ENCODE results near the gene VAV1. TPM values are rescaled to one million over a fixed set of nuclear protein-coding genes. Genes with fewer than 3 reads are reported as not detected.

VAV1 gene
- total and polyA plus RNA-seq, 2 of the 13 experiments (the other 11 are each of a cell fraction or from before 2014, with no cell fraction given), result not detected

DNA sequence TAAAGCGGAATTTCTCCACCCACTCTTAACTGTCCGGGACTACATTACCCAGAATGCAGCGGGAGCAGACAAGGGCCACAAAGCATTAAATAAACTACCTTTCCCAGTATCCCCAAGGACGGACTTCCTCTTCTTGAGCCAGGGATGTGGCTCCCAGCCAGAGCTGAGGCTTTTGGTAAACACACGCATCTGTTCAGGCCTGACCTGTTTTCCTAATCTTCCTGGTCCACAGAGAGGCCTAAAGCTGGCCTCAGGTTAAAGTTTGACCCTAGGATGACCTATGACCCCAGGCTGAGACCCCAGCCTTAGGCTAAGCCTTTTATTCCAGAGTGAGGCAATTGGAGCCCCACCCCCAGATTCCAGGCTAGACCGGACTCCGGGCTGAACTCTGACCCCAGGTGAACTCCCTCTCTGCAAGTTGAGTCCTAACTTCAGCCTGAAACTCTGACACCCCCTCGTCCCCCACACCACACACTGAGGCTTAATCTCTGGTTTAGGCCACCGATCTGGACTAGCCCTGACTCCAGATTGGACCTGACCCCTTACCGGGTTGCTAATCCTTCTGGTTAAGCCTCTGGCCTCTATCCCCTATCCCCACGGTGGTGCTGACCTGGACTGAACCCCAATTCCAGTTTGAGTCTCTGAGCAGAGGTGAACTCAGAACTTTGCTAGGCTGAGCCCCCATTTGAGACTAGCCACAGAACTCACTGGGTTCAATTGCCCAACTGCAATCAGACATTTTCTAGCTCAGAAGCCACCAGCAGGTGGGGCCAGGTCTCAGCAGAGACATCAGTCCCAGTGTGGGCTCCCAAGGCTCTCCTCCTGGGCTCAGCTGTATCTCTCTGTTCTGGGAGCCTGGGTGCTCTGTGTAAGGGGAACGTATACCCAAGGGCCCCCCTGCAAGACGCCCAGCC is 34.4 kb upstream of the VAV1 start (continued):
- TF ChIP-seq BRD4 (CRISPR knock-in tag; IDR thresholded peaks at IDR 0.05) (peak; percentile 37; the same call in 1 of the 2 replicates), ZNF451 (CRISPR knock-in tag; IDR thresholded peaks at IDR 0.05) (no peak), ZNF12 (CRISPR knock-in tag; IDR thresholded peaks at IDR 0.05) (peak; percentile 15; the same call in 1 of the 2 replicates), SETDB1 (CRISPR knock-in tag; IDR thresholded peaks at IDR 0.05; ENCODE audit: borderline replicate concordance) (no peak), GPN1 (CRISPR knock-in tag; IDR thresholded peaks at IDR 0.05; ENCODE audit: borderline replicate concordance) (no peak), EZH2 (conservative IDR thresholded peaks at IDR 0.05; ENCODE audit: low read depth, low read length) (no peak), NCOA2 (CRISPR knock-in tag; IDR thresholded peaks at IDR 0.05) (peak; percentile 11; the same call in 1 of the 2 replicates), ZNF235 (CRISPR knock-in tag; IDR thresholded peaks at IDR 0.05; ENCODE audit: borderline replicate concordance) (0 out of 2 replicates have a peak, but pooled peaks have one; percentile 11), ZBTB42 (CRISPR knock-in tag; IDR thresholded peaks at IDR 0.05) (no peak), ZNF776 (CRISPR knock-in tag; IDR thresholded peaks at IDR 0.05) (no peak), ZNF761 (CRISPR knock-in tag; conservative IDR thresholded peaks at IDR 0.05) (no peak), TCF12 (IDR thresholded peaks at IDR 0.05) (no peak), TCF12 (CRISPR knock-in tag; IDR thresholded peaks at IDR 0.05) (no peak), ZNF264 (CRISPR knock-in tag; IDR thresholded peaks at IDR 0.05) (peak; percentile 87), ZNF615 (CRISPR knock-in tag; IDR thresholded peaks at IDR 0.05; ENCODE audit: borderline replicate concordance) (no peak), SKI (IDR thresholded peaks at IDR 0.05; ENCODE audit: partially characterized antibody) (peak; percentile 12)
- TF ChIP-seq, protein P1, sequence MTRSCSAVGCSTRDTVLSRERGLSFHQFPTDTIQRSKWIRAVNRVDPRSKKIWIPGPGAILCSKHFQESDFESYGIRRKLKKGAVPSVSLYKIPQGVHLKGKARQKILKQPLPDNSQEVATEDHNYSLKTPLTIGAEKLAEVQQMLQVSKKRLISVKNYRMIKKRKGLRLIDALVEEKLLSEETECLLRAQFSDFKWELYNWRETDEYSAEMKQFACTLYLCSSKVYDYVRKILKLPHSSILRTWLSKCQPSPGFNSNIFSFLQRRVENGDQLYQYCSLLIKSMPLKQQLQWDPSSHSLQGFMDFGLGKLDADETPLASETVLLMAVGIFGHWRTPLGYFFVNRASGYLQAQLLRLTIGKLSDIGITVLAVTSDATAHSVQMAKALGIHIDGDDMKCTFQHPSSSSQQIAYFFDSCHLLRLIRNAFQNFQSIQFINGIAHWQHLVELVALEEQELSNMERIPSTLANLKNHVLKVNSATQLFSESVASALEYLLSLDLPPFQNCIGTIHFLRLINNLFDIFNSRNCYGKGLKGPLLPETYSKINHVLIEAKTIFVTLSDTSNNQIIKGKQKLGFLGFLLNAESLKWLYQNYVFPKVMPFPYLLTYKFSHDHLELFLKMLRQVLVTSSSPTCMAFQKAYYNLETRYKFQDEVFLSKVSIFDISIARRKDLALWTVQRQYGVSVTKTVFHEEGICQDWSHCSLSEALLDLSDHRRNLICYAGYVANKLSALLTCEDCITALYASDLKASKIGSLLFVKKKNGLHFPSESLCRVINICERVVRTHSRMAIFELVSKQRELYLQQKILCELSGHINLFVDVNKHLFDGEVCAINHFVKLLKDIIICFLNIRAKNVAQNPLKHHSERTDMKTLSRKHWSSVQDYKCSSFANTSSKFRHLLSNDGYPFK (CRISPR knock-in tag; IDR thresholded peaks at IDR 0.05; ENCODE audit: borderline replicate concordance), result no peak; the same call in 1 of the 2 replicates
- TF ChIP-seq, protein P2, sequence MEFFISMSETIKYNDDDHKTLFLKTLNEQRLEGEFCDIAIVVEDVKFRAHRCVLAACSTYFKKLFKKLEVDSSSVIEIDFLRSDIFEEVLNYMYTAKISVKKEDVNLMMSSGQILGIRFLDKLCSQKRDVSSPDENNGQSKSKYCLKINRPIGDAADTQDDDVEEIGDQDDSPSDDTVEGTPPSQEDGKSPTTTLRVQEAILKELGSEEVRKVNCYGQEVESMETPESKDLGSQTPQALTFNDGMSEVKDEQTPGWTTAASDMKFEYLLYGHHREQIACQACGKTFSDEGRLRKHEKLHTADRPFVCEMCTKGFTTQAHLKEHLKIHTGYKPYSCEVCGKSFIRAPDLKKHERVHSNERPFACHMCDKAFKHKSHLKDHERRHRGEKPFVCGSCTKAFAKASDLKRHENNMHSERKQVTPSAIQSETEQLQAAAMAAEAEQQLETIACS (CRISPR knock-in tag; IDR thresholded peaks at IDR 0.05), result no peak
- TF ChIP-seq, protein P3, sequence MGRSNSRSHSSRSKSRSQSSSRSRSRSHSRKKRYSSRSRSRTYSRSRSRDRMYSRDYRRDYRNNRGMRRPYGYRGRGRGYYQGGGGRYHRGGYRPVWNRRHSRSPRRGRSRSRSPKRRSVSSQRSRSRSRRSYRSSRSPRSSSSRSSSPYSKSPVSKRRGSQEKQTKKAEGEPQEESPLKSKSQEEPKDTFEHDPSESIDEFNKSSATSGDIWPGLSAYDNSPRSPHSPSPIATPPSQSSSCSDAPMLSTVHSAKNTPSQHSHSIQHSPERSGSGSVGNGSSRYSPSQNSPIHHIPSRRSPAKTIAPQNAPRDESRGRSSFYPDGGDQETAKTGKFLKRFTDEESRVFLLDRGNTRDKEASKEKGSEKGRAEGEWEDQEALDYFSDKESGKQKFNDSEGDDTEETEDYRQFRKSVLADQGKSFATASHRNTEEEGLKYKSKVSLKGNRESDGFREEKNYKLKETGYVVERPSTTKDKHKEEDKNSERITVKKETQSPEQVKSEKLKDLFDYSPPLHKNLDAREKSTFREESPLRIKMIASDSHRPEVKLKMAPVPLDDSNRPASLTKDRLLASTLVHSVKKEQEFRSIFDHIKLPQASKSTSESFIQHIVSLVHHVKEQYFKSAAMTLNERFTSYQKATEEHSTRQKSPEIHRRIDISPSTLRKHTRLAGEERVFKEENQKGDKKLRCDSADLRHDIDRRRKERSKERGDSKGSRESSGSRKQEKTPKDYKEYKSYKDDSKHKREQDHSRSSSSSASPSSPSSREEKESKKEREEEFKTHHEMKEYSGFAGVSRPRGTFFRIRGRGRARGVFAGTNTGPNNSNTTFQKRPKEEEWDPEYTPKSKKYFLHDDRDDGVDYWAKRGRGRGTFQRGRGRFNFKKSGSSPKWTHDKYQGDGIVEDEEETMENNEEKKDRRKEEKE (IDR thresholded peaks at IDR 0.05), result no peak
- TF ChIP-seq, protein P4, sequence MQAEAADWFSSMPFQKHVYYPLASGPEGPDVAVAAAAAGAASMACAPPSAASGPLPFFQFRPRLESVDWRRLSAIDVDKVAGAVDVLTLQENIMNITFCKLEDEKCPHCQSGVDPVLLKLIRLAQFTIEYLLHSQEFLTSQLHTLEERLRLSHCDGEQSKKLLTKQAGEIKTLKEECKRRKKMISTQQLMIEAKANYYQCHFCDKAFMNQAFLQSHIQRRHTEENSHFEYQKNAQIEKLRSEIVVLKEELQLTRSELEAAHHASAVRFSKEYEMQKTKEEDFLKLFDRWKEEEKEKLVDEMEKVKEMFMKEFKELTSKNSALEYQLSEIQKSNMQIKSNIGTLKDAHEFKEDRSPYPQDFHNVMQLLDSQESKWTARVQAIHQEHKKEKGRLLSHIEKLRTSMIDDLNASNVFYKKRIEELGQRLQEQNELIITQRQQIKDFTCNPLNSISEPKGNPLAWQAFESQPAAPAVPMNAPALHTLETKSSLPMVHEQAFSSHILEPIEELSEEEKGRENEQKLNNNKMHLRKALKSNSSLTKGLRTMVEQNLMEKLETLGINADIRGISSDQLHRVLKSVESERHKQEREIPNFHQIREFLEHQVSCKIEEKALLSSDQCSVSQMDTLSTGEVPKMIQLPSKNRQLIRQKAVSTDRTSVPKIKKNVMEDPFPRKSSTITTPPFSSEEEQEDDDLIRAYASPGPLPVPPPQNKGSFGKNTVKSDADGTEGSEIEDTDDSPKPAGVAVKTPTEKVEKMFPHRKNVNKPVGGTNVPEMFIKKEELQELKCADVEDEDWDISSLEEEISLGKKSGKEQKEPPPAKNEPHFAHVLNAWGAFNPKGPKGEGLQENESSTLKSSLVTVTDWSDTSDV (CRISPR knock-in tag; IDR thresholded peaks at IDR 0.05), result no peak
